Type B pancreatic cell (in vitro differentiated cells): ENCODE data around the gene UBLCP1. TPM values are rescaled to one million over a fixed set of nuclear protein-coding genes. Genes with fewer than 3 reads are reported as not detected.
"Not testable (repeated sequence)": the region's sequence is repeated elsewhere in the genome, so short reads cannot be mapped to it uniquely, and the experiment has no call there.

Source experiments
- DNase-seq: peaks from one replicate; pipeline ENCODE4 v3.0.0; 2021; ENCODE audit warnings: mixed read lengths; ENCODE audit not compliant: unreplicated experiment; ENCODE audit errors: extremely low spot score
- H3K27ac Mint-ChIP-seq: 2 replicates; pipeline ENCODE4 v1.8.0; 2021; ENCODE audit warnings: mild to moderate bottlenecking, mixed read lengths
- H3K27me3 Mint-ChIP-seq: 2 replicates; pipeline ENCODE4 v1.8.0; 2021; ENCODE audit warnings: mixed read lengths
- H3K36me3 Mint-ChIP-seq: 2 replicates; pipeline ENCODE4 v1.8.0; 2021; ENCODE audit warnings: mixed read lengths
- H3K4me1 Mint-ChIP-seq: one replicate; pipeline ENCODE4 v1.8.0; 2021; ENCODE audit warnings: mixed read lengths; ENCODE audit not compliant: unreplicated experiment
- H3K4me3 Mint-ChIP-seq: 2 replicates; pipeline ENCODE4 v1.8.0; 2021; ENCODE audit warnings: mild to moderate bottlenecking, mixed read lengths
- H3K9me3 Mint-ChIP-seq: 2 replicates; pipeline ENCODE4 v1.8.0; 2021; ENCODE audit warnings: mixed read lengths
- total RNA-seq: library from RNA; stranded (reverse); gene quantifications from 2 replicates; pipeline ENCODE4 v1.2.1, GENCODE V29; 2021; ENCODE audit warnings: low replicate concordance
- TF ChIP-seq, protein P1 (sequence below): fragments of 200-600 bp; sonication (generic); conservative IDR thresholded peaks from 2 replicates; pipeline ENCODE4 v1.5.0; 2021; ENCODE audit warnings: antibody characterized with exemption, mild to moderate bottlenecking

The UBLCP1 gene
- total RNA-seq, 1 donor from 2014 or later, result 29.4 TPM

DNA sequence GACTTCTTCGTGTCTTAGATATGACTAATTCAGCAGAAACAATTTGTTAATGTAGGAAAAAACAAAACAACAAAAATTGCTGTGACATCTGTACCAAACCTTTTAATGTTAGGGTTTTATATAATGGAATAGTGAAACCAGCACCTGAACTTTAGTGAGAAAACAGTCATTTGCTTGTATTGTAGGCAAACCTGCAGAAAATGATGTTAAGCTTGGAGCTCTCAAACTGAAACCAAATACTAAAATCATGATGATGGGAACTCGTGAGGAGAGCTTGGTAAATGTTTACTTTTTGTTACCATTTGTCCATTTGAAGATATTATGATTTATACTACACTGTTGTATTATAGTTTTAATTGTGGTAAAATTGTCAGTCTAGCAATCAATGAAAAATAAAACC, 6.6 kb downstream of the UBLCP1 start:
- Mint-ChIP-seq H3K36me3 (peaks cover 12% of the 10 kb centered on the region), H3K4me3 (no peak overlapping the region), H3K27me3 (no peaks in the 10 kb centered on the region), H3K9me3 (no peaks in the 10 kb centered on the region), H3K4me1 (no peaks in the 10 kb centered on the region), H3K27ac (no peak overlapping the region)
- TF ChIP-seq, protein P1, sequence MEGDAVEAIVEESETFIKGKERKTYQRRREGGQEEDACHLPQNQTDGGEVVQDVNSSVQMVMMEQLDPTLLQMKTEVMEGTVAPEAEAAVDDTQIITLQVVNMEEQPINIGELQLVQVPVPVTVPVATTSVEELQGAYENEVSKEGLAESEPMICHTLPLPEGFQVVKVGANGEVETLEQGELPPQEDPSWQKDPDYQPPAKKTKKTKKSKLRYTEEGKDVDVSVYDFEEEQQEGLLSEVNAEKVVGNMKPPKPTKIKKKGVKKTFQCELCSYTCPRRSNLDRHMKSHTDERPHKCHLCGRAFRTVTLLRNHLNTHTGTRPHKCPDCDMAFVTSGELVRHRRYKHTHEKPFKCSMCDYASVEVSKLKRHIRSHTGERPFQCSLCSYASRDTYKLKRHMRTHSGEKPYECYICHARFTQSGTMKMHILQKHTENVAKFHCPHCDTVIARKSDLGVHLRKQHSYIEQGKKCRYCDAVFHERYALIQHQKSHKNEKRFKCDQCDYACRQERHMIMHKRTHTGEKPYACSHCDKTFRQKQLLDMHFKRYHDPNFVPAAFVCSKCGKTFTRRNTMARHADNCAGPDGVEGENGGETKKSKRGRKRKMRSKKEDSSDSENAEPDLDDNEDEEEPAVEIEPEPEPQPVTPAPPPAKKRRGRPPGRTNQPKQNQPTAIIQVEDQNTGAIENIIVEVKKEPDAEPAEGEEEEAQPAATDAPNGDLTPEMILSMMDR, result no peak
- DNase-seq, result no peak

DNA sequence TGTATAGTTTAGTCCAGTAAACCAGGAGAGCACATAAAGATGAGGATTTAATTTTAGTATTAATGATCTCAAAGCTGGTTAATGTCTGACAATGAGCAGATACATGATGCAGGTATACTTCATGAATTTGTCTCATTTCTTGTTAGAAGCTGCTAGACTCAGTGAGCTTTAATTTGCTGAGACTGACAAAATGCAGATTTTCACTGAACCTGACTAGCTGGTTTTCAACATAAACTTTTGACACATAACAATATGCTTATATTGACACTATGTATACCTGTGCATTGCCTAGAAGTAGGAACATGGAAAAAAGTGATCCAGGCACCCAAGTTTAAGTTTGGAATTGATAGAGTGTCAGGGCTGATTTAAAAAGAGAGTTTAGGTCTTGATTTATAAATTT, 10.8 kb downstream of the UBLCP1 start:
- Mint-ChIP-seq H3K27me3 (no peaks in the 10 kb centered on the region), H3K27ac (no peak overlapping the region), H3K36me3 (peaks cover 9% of the 10 kb centered on the region), H3K9me3 (no peaks in the 10 kb centered on the region), H3K4me1 (no peaks in the 10 kb centered on the region), H3K4me3 (no peak overlapping the region)
- DNase-seq, result no peak
- TF ChIP-seq, protein P1, result no peak

DNA sequence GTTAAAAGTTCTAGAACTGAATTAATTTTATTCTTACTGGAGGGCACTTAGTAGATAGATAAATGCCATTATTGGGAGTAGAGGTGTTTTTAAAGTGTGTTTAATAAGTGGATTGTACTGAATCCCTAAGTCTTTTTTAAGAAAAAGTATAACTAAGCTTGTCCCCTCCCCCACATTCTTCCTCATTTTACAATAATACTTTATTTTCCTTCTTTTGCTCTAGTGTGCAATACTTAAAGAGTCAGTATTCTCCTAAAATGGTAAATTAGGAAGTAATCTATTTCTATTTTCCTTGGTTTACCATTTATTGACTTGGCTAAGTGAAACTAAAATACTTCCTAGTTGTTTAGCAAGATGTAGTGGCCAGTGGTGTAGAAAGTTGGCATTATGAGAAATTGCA, 11.6 kb downstream of the UBLCP1 start:
- no peaks in the 10 kb centered on the region for H3K27me3 Mint-ChIP-seq
- TF ChIP-seq, protein P1, result no peak
- H3K36me3 Mint-ChIP-seq, result peaks cover 10% of the 10 kb centered on the region
- no peaks in the 10 kb centered on the region for H3K4me1 Mint-ChIP-seq
- no peaks in the 10 kb centered on the region for H3K9me3 Mint-ChIP-seq
- no peak overlapping the region for H3K4me3 Mint-ChIP-seq
- no peak for DNase-seq
- H3K27ac Mint-ChIP-seq, result no peak overlapping the region

DNA sequence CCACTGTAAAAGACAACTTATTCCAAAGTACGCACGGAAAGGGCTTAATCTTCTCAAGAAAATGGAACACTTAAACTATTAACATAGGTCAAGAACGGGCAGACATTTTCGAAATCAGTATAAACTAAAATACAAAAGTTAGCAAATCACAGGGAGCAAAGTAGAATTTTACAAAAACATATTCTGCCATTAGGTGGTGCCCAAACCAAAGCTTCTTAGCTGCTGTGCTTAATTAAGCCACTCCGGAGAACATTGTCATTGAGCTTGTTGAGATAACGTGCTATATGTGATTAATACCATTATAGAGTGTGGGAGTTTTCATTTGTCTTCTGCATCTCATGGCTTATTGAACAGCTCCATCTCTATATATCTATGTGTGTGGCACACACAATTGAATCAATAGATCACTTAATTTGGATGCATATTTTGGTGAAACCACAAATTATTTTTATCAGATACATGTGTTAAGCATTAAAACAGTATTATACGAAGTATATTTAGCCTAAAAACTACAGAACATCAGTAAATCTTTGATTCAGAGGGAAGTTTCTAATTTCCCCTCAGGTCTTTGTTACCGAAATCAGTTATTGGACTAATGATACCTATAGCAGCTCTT, 23.4 kb downstream of the UBLCP1 start:
- no peaks in the 10 kb centered on the region for H3K9me3 Mint-ChIP-seq
- no peak overlapping the region for H3K27ac Mint-ChIP-seq
- H3K27me3 Mint-ChIP-seq, result no peaks in the 10 kb centered on the region
- no peaks in the 10 kb centered on the region for H3K36me3 Mint-ChIP-seq
- TF ChIP-seq, protein P1, result peak; percentile 64
- no peaks in the 10 kb centered on the region for H3K4me1 Mint-ChIP-seq
- H3K4me3 Mint-ChIP-seq, result no peak overlapping the region
- DNase-seq, result no peak

DNA sequence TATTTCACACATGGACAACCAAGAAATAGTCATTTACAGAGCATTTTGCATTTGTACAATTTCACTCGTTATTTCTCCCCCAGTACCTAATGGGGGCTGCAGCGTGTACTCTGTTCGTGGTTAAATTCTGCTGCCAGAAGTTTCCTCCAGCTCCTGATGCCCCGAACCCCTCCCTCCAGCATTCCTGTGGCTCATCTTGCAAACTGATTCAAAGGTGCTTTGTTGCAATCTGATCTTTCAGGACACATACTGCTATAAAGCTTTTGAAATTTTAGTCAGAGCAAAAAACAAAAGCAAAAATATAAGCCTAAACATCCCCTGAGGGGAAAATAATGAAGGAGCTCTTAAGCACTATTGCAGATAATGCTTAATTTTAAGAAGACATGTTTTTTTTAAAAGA, 27.7 kb downstream of the UBLCP1 start:
- no peak for DNase-seq
- TF ChIP-seq, protein P1, result no peak
- no peak overlapping the region for H3K27ac Mint-ChIP-seq
- H3K27me3 Mint-ChIP-seq, result no peaks in the 10 kb centered on the region
- no peaks in the 10 kb centered on the region for H3K36me3 Mint-ChIP-seq
- H3K9me3 Mint-ChIP-seq, result no peaks in the 10 kb centered on the region
- no peak overlapping the region for H3K4me3 Mint-ChIP-seq
- H3K4me1 Mint-ChIP-seq, result no peaks in the 10 kb centered on the region

DNA sequence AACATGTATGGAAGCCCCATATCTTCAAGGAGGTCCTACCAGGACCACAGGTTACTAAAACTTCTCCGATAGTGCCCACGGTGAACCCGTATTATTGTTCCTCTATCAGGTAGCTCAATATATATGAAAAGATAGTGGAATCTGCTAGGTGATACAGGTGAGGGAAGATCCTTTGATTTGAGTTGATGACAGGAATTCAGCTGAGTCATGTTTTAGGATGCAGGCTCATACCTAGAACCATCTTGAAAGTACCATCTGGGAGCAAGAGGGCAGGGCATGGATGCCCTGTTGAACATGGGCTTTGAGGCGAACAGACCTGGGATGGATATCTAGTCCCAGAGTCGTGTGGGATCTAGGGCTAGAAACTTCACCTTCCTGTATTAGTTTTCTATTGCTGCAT, 31.8 kb downstream of the UBLCP1 start:
- Mint-ChIP-seq H3K4me1 (no peaks in the 10 kb centered on the region), H3K9me3 (no peaks in the 10 kb centered on the region), H3K27me3 (no peaks in the 10 kb centered on the region), H3K4me3 (no peak overlapping the region), H3K27ac (no peak overlapping the region), H3K36me3 (no peaks in the 10 kb centered on the region)
- TF ChIP-seq, protein P1, result no peak
- no peak for DNase-seq

GRCh38 chr5:159297300-159297699, 34.2 kb downstream of the UBLCP1 start:
- not testable (repeated sequence) for H3K27ac Mint-ChIP-seq, H3K9me3 Mint-ChIP-seq, H3K4me1 Mint-ChIP-seq, DNase-seq, H3K4me3 Mint-ChIP-seq, H3K27me3 Mint-ChIP-seq, H3K36me3 Mint-ChIP-seq
